Bronchus fibroblast of lung (primary cell): ENCODE results near the gene OR10J1. TPM values are rescaled to one million over a fixed set of nuclear protein-coding genes. Genes with fewer than 3 reads are reported as not detected.

ENCODE experiments used
- total RNA-seq: library from RNA; depleted of rRNA; stranded (reverse); fragments of >200 nt; gene quantifications from 2 replicates; pipeline ENCODE4 v1.2.3, GENCODE V29; 2015

OR10J1 gene
- not detected in 2 replicates for total RNA-seq

GRCh38 chr1:159439422-159439821 is at the start of gene OR10J1:
Gene OR10J1, plus strand, starts transcription at chr1:159439722. Its CDS starts 70 bp downstream, at chr1:159439792.

GRCh38 chr1:159431904-159432303 is 7.6 kb upstream of the OR10J1 start, which contains the start of gene OR10J4:
Gene OR10J4, plus strand, starts transcription at chr1:159432204.

Other genes with a start within 250 kb of the OR10J1 start
- gene ACKR1, start 234.8 kb upstream of the OR10J1 start, total RNA-seq, result not detected in 2 replicates
- not detected in 2 replicates for gene FCER1A, start 137.4 kb upstream of the OR10J1 start, total RNA-seq
- not detected in 2 replicates for gene OR10J4, start 7.5 kb upstream of the OR10J1 start, total RNA-seq
- gene OR10J5, start 96.3 kb downstream of the OR10J1 start, total RNA-seq, result not detected in 2 replicates
- not detected in 2 replicates for gene APCS, start 148.1 kb downstream of the OR10J1 start, total RNA-seq